K562 (cell line): ENCODE results near the gene TMEM19. TPM values are rescaled to one million over a fixed set of nuclear protein-coding genes. Genes with fewer than 3 reads are reported as not detected.

Experiments used
- ATAC-seq: fragments of 200-7000 bp; cut with Tn5 transposase; 3 replicates; pipeline ENCODE4 v1.9.1; 2020; ENCODE audit warnings: moderate library complexity
- BruUV-seq: library from RNA; stranded (reverse); fragments of 400-500 nt; replicated peaks from 2 replicates; lab custom pipeline; 2021; lab: Mats Ljungman, UMichigan
- CTCF ChIA-PET: fragments of 300-600 bp; formaldehyde crosslinking; extraction: SDS; loops from one replicate; lab custom pipeline; 2021; ENCODE audit warnings: low intra/inter-chr PET ratio; lab: Yijun Ruan, JAX
- POLR2A ChIA-PET: fragments of 300-600, 350-650 bp; sonication (Branson Sonifier 250); formaldehyde crosslinking; extraction: SDS; loops from one replicate; lab custom pipeline; 2021; ENCODE audit warnings: antibody characterized with exemption, inconsistent platforms; lab: Yijun Ruan, JAX
- DNase-seq, 4 experiments: peaks; one replicate each; pipeline versions ENCODE4 v3.0.0 to v3.0.0-alpha.2; 2011 to 2018; ENCODE audit warnings: low spot score in 3 of 4, mixed read lengths in 3 of 4; ENCODE audit errors: extremely low read depth in 1 of 4
- FAIRE-seq: peaks from 2 replicates; lab custom pipeline; 2011; peaks lifted over from hg19 to GRCh38; lab: Jason Lieb, UNC
- H2AFZ ChIP-seq: 2 replicates; pipeline ENCODE4 v1.6.0; 2011; ENCODE audit warnings: low read depth, low read length, control low read depth, inconsistent platforms
- H3K27ac ChIP-seq: fragments of 200-600 bp; 3 replicates; pipeline ENCODE4 v1.8.0; 2011; ENCODE audit warnings: low read depth, mild to moderate bottlenecking, control low read depth, inconsistent platforms, low read length, moderate library complexity, mixed read lengths; ENCODE audit errors: extremely low read depth
- H3K27me3 ChIP-seq, 2 experiments: fragments of 300-600 bp in 1 of 2; 2 replicates in 1 of 2; 3 replicates in 1 of 2; pipeline versions ENCODE4 v1.6.0 to v1.8.0; 2011; ENCODE audit warnings: inconsistent platforms in 2 of 2, low read length in 2 of 2, mild to moderate bottlenecking in 1 of 2, mixed read lengths in 1 of 2, moderate library complexity in 1 of 2; ENCODE audit not compliant: control insufficient read depth in 2 of 2, insufficient read depth in 2 of 2
- H3K36me3 ChIP-seq: fragments of 300-600 bp; 3 replicates; pipeline ENCODE4 v1.8.0; 2011; ENCODE audit warnings: mild to moderate bottlenecking, low read length, inconsistent platforms; ENCODE audit not compliant: control insufficient read depth, insufficient read depth
- H3K4me1 ChIP-seq, 2 experiments: fragments of 200-600 bp in 1 of 2; replicated peaks in 1 of 2; 2 replicates in 1 of 2; 3 replicates in 1 of 2; pipeline versions ENCODE4 v1.5.1 to v1.8.0; 2011; ENCODE audit warnings: inconsistent platforms in 2 of 2, low read length in 2 of 2, mild to moderate bottlenecking in 1 of 2, mixed read lengths in 1 of 2, moderate library complexity in 1 of 2; ENCODE audit not compliant: control insufficient read depth in 2 of 2, insufficient read depth in 2 of 2
- H3K4me2 ChIP-seq: 2 replicates; pipeline ENCODE4 v1.6.1; 2011; ENCODE audit warnings: low read length, control low read depth, inconsistent platforms, mixed read lengths; ENCODE audit not compliant: insufficient read depth
- H3K4me3 ChIP-seq: fragments of 200-600 bp; sonication (generic), shearing (Covaris generic); 2 replicates; pipeline ENCODE4 v1.5.1; 2016; ENCODE audit warnings: control low read depth, inconsistent platforms
- H3K79me2 ChIP-seq: fragments of 200-600 bp; 3 replicates; pipeline ENCODE4 v1.8.0; 2011; ENCODE audit warnings: low read length, inconsistent platforms; ENCODE audit not compliant: control insufficient read depth, insufficient read depth
- H3K9ac ChIP-seq, 2 experiments: 2 replicates each; pipeline versions ENCODE4 v1.6.0 to v1.6.1; 2011; ENCODE audit warnings: low read depth in 2 of 2, low read length in 2 of 2, control low read depth in 1 of 2, inconsistent platforms in 1 of 2, mild to moderate bottlenecking in 1 of 2, mixed read lengths in 1 of 2; ENCODE audit not compliant: insufficient read depth in 1 of 2
- H3K9me1 ChIP-seq: one replicate; pipeline ENCODE4 v1.6.0; 2011; ENCODE audit warnings: inconsistent platforms, mild to moderate bottlenecking, low read length, moderate library complexity; ENCODE audit not compliant: control insufficient read depth, insufficient read depth
- H3K9me3 ChIP-seq: replicated peaks from 2 replicates; pipeline ENCODE4 v1.5.1; 2011; ENCODE audit warnings: low read depth, low read length, inconsistent platforms; ENCODE audit not compliant: control insufficient read depth, insufficient read depth
- H4K20me1 ChIP-seq: replicated peaks from 2 replicates; pipeline ENCODE4 v1.6.1; 2011; ENCODE audit warnings: low read length, inconsistent platforms, mixed read lengths; ENCODE audit not compliant: control insufficient read depth, insufficient read depth
- BACH1 ChIP-seq: fragments of 200-800 bp; sonication (Bioruptor generic); IDR thresholded peaks from 2 replicates; pipeline ENCODE4 v1.6.1; 2016; ENCODE audit warnings: missing genetic modification characterization, missing compliant biosample characterization
- MLLT1 ChIP-seq, 2 experiments: fragments of 450-650 bp; IDR thresholded peaks; 2 replicates each; pipeline ENCODE4 v1.6.1; 2016
- TBP ChIP-seq: optimal IDR thresholded peaks from 2 replicates; pipeline ENCODE3; 2011; ENCODE audit warnings: low read depth, low read length, improper control_type of control experiment
- ZEB2 ChIP-seq: fragments of 450-650 bp; IDR thresholded peaks from 2 replicates; pipeline ENCODE4 v1.6.1; 2016
- ZNF75A ChIP-seq: fragments of 450-650 bp; formaldehyde crosslinking; IDR thresholded peaks from 2 replicates; pipeline ENCODE4 v1.4.0; 2020; ENCODE audit warnings: mild to moderate bottlenecking
- ZNF76 ChIP-seq: fragments of 250-450 bp; sonication (Bioruptor Pico); IDR thresholded peaks from 2 replicates; pipeline ENCODE4 v1.4.0; 2020; ENCODE audit warnings: mild to moderate bottlenecking, moderate library complexity, borderline replicate concordance
- WGBS: fragments of 100-300 bp; shearing (Covaris generic); methylation state at CpG from one replicate; pipeline ENCODE4 v1.1.6; 2016; ENCODE audit warnings: low coverage, mixed read lengths; ENCODE audit not compliant: insufficient coverage; ENCODE audit errors: missing lambda C conversion rate; 5-methylcytosine and 5-hydroxymethylcytosine counted together
- in situ Hi-C: fragments of 300-500 bp; cut with MboI; formaldehyde crosslinking; loops from 4 replicates; pipeline ENCODE4 v1.15.0; 2018; ENCODE audit warnings: inconsistent platforms, mixed read lengths
- intact Hi-C: fragments of 100-400 bp; cut with micrococcal nuclease; formaldehyde crosslinking; loops from 2 replicates; pipeline ENCODE4 v1.14.2; 2022
- polyA plus RNA-seq, 8 experiments: library from polyadenylated mRNA; depleted of rRNA in 4 of 8; stranded (reverse) in 5 of 8; unstranded in 3 of 8; fragments of >200 nt; fragmentation: Nextera tagmentation in 2 of 8; fragmentation: Illumina TruSeq in 1 of 8; extraction: Ambion mirVana in 2 of 8; extraction: Trizol in 1 of 8; gene quantifications; 2 replicates each; pipeline versions ENCODE4 v1.2.1 to v1.2.3, GENCODE V29; 2011 to 2014; ENCODE audit warnings: inconsistent platforms in 1 of 8, missing spikeins in 1 of 8
- total RNA-seq, 7 experiments: library from RNA; depleted of rRNA in 6 of 7; stranded (reverse); fragments of >200 nt in 6 of 7; fragmentation: Illumina TruSeq in 2 of 7; extraction: Trizol in 2 of 7; gene quantifications; 2 replicates each; pipeline versions ENCODE4 v1.2.1 to v1.2.3, GENCODE V29; 2011 to 2021; ENCODE audit warnings: low replicate concordance in 1 of 7
- TF ChIP-seq, protein P1 (sequence below): fragments of 450-650 bp; IDR thresholded peaks from 2 replicates; pipeline ENCODE4 v1.6.1; 2016; ENCODE audit warnings: borderline replicate concordance
- TF ChIP-seq, protein P2 (sequence below), 2 experiments: fragments of 450-650 bp in 1 of 2; sonication (generic) in 1 of 2; formaldehyde crosslinking in 1 of 2; IDR thresholded peaks; 2 replicates each; pipeline versions ENCODE4 v1.7.1 to v1.9.0; 2016 to 2022; ENCODE audit warnings: inconsistent platforms in 1 of 2, mild to moderate bottlenecking in 1 of 2, missing genetic modification reagents in 1 of 2

Gene TMEM19
- total and polyA plus RNA-seq, 9 of the 15 experiments (the other 6 are each of a cell fraction or from before 2014, with no cell fraction given): 8.2 to 24.2 (median 17.2) TPM

GRCh38 chr12:71685312-71685906 lies 473 bp upstream of the TMEM19 start:
- DNase-seq (no peak), FAIRE-seq (no peak), ATAC-seq (no peak)
- Histone ChIP-seq H3K9me3 (no peaks in the 10 kb centered on the region), H3K9ac (peak overlapping the region; percentile 85 to 99), H3K4me3 (peak overlapping the region; percentile 65), H3K27me3 (no peaks in the 10 kb centered on the region), H3K36me3 (0 out of 3 replicates have a peak, but pooled peaks cover 3% of the 10 kb centered on the region), H3K4me1 (peaks cover 7 to 10% of the 10 kb centered on the region in 2 experiments; a peak in 2 of 5 replicates), H3K27ac (peak overlapping the region; percentile 85), H4K20me1 (no peaks in the 10 kb centered on the region), H2AFZ (peak overlapping the region; percentile 98), H3K9me1 (no peaks in the 10 kb centered on the region), H3K79me2 (peaks cover 22% of the 10 kb centered on the region), H3K4me2 (peak overlapping the region; percentile 85)
- in situ Hi-C loops (no loop called here), intact Hi-C loops (no loop called here)
- ChIA-PET CTCF (interaction anchor here (0.7 kb wide), 1 partner anchor 61 kb away, joined by 5 read pairs; no protein-coding TSS in a partner anchor), POLR2A (interaction anchor here (0.8 to 3.0 kb wide), 8 partner anchors 8 to 29 kb away, joined by 3 to 19 read pairs (median 8); partner anchors contain the start of genes THAP2 and ZFC3H1)
- BruUV-seq: TSS peak; percentile 67
- under 1% methylated on average over 16 of the region's 19 CpGs for WGBS
- TF ChIP-seq, protein P1, sequence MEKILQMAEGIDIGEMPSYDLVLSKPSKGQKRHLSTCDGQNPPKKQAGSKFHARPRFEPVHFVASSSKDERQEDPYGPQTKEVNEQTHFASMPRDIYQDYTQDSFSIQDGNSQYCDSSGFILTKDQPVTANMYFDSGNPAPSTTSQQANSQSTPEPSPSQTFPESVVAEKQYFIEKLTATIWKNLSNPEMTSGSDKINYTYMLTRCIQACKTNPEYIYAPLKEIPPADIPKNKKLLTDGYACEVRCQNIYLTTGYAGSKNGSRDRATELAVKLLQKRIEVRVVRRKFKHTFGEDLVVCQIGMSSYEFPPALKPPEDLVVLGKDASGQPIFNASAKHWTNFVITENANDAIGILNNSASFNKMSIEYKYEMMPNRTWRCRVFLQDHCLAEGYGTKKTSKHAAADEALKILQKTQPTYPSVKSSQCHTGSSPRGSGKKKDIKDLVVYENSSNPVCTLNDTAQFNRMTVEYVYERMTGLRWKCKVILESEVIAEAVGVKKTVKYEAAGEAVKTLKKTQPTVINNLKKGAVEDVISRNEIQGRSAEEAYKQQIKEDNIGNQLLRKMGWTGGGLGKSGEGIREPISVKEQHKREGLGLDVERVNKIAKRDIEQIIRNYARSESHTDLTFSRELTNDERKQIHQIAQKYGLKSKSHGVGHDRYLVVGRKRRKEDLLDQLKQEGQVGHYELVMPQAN: 0 out of 2 replicates have a peak, but pooled peaks have one; percentile 18
- TF ChIP-seq ZNF76 (CRISPR knock-in tag): no peak
- TF ChIP-seq TBP: peak; percentile 51
- TF ChIP-seq, protein P2, sequence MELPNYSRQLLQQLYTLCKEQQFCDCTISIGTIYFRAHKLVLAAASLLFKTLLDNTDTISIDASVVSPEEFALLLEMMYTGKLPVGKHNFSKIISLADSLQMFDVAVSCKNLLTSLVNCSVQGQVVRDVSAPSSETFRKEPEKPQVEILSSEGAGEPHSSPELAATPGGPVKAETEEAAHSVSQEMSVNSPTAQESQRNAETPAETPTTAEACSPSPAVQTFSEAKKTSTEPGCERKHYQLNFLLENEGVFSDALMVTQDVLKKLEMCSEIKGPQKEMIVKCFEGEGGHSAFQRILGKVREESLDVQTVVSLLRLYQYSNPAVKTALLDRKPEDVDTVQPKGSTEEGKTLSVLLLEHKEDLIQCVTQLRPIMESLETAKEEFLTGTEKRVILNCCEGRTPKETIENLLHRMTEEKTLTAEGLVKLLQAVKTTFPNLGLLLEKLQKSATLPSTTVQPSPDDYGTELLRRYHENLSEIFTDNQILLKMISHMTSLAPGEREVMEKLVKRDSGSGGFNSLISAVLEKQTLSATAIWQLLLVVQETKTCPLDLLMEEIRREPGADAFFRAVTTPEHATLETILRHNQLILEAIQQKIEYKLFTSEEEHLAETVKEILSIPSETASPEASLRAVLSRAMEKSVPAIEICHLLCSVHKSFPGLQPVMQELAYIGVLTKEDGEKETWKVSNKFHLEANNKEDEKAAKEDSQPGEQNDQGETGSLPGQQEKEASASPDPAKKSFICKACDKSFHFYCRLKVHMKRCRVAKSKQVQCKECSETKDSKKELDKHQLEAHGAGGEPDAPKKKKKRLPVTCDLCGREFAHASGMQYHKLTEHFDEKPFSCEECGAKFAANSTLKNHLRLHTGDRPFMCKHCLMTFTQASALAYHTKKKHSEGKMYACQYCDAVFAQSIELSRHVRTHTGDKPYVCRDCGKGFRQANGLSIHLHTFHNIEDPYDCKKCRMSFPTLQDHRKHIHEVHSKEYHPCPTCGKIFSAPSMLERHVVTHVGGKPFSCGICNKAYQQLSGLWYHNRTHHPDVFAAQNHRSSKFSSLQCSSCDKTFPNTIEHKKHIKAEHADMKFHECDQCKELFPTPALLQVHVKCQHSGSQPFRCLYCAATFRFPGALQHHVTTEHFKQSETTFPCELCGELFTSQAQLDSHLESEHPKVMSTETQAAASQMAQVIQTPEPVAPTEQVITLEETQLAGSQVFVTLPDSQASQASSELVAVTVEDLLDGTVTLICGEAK (IDR thresholded peaks at IDR 0.05): peak; percentile 61
- TF ChIP-seq, protein P2 (CRISPR knock-in tag; IDR thresholded peaks at IDR 0.05): no peak
- TF ChIP-seq ZNF75A (CRISPR knock-in tag): no peak
- 0 out of 4 replicates have a peak, but pooled peaks of 1 of the 2 experiments have one; percentile 23 for TF ChIP-seq MLLT1 (IDR thresholded peaks at IDR 0.05)
- TF ChIP-seq BACH1 (tag): no peak
- TF ChIP-seq ZEB2: no peak
